GM10266 (cell line): ENCODE results near the gene SLC28A1.

Source experiments
- DNase-seq: peaks from one replicate; pipeline ENCODE4 v3.0.0; 2012; ENCODE audit errors: extremely low spot score
- CTCF ChIP-seq: IDR thresholded peaks from 2 replicates; pipeline ENCODE4 v1.5.1; 2012; ENCODE audit warnings: mild to moderate bottlenecking, low read depth; ENCODE audit not compliant: control insufficient read depth, insufficient read depth; ENCODE audit errors: missing control alignments

Gene SLC28A1

DNA sequence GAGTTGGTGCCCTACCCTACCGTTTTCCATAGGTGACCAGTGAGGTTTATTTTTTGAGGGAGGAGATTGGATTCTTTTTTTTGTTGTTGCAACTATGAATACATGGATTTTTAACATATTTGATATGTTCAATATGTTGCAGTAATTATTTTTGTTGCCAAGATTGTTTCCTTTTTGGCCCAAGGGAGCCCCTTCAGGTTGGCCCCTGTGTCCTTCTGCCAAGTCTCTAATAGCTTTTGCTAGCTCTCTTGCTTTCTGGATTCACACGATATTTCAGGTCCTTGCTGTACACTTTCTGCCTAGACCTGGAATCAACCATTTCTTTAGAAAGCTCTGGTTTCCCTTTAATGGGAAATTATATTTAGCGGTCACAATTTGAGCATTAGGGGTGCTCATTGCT, 22.7 kb upstream of the SLC28A1 start:
- TF ChIP-seq CTCF: no peak
- DNase-seq: no peak

GRCh38 chr15:84862214-84862975, 22.1 kb upstream of the SLC28A1 start:
- no peak for DNase-seq
- no peak for TF ChIP-seq CTCF

GRCh38 chr15:84863565-84864443, 20.7 kb upstream of the SLC28A1 start:
- no peak for DNase-seq
- no peak for TF ChIP-seq CTCF

DNA sequence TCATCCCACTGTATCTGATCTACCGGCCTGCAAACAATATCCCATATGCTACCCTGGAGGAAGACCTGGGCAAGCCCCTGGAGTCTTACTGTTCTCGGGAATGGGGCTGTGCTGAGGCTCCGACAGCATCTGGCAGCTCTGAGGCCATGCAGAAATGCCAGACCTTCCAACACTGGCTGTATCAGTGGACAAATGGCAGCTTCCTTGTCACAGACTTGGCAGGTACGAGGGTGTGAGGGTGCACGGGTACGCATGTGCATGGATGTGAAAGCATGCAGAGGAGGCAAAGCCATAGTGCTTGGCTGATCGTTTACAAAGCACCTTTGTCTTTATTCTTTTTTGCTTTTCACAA, 20.0 kb upstream of the SLC28A1 start:
- no peak for DNase-seq
- TF ChIP-seq CTCF: no peak

GRCh38 chr15:84865074-84865569, 19.3 kb upstream of the SLC28A1 start:
- no peak for TF ChIP-seq CTCF
- DNase-seq: no peak

- no peak for DNase-seq
- TF ChIP-seq CTCF: no peak
Observed at GRCh38 chr15:84868037-84868880, 16.2 kb upstream of the SLC28A1 start.
